Subcutaneous adipose tissue (tissue), 4 donors: ENCODE data around the gene SUSD4. TPM values are rescaled to one million over a fixed set of nuclear protein-coding genes. Genes with fewer than 3 reads are reported as not detected.

Experiments
- total RNA-seq, 4 donors: library from RNA; depleted of rRNA; stranded (reverse); fragments of >200 nt; gene quantifications; one replicate each; pipeline ENCODE4 v1.1.0, GENCODE V29; 2016
- TF ChIP-seq, protein P1 (sequence below): fragments of 450-650 bp; IDR thresholded peaks from one replicate; pipeline ENCODE4 v1.5.1; 2016; ENCODE audit warnings: low read depth, mild to moderate bottlenecking, control low read depth, antibody characterized with exemption, moderate library complexity

Gene SUSD4
- total RNA-seq, 4 donors from 2014 or later: 0.33 TPM; not detected in 3

DNA sequence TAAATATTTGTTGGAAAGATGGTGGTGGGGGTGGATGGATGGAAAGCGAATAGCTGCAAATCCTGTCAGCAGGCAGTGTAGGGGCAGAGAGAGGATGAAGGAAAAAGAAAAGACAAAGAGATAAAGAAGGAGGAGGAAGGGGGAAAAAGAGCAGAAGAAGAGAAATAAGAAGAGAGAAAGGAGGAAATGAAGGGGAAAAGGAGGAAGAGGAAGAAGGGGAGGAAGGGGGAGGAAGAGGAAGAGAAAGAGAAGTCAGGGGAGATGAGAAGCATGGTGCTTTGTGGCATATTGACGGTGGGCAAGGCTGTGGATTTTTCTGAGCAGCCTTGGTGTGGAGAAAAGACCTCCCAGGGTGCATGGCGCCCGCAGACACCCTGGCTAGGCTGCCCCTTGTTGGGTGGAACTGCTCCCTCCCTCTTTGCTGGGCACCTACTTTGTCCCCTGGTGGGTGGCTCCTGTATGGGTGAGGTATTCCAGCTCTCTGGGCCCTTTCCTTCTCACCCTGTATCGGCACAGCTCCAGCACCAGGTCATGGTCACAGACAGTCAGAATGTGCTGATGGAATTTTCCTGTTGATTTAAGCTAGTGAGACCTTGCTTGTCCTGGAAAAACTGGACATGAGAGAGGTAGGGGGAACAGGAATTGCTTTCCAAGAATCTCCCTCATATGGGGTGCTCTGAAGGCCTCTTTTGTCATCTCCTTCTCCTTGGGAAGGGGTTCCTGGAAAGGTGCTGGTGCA lies 175.2 kb downstream of the SUSD4 start:
- TF ChIP-seq, protein P1, sequence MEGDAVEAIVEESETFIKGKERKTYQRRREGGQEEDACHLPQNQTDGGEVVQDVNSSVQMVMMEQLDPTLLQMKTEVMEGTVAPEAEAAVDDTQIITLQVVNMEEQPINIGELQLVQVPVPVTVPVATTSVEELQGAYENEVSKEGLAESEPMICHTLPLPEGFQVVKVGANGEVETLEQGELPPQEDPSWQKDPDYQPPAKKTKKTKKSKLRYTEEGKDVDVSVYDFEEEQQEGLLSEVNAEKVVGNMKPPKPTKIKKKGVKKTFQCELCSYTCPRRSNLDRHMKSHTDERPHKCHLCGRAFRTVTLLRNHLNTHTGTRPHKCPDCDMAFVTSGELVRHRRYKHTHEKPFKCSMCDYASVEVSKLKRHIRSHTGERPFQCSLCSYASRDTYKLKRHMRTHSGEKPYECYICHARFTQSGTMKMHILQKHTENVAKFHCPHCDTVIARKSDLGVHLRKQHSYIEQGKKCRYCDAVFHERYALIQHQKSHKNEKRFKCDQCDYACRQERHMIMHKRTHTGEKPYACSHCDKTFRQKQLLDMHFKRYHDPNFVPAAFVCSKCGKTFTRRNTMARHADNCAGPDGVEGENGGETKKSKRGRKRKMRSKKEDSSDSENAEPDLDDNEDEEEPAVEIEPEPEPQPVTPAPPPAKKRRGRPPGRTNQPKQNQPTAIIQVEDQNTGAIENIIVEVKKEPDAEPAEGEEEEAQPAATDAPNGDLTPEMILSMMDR: no peak

DNA sequence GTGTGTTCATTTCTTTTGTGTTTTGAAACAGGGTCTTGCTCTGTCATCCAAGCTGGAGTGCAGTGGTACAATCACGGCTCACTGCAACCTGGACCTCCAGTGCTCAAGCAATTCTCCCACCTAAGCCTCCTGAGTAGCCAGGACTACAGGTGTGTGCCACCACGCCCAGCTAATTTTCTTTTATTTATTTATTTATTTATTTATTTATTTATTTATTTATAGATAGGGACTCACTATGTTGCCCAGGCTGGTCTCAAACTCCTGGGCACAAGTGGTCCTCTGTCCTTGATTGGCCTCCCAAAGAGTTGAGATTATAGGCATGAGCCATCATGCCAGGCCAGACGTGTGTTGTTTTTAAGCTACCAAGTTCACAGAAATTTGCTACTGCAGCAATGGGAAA lies 177.2 kb downstream of the SUSD4 start:
- TF ChIP-seq, protein P1: no peak

GRCh38 chr1:223183268-223183862 lies 180.6 kb downstream of the SUSD4 start:
- TF ChIP-seq, protein P1: no peak

GRCh38 chr1:223180731-223181321 lies 183.2 kb downstream of the SUSD4 start:
- TF ChIP-seq, protein P1: no peak

- TF ChIP-seq, protein P1: no peak
Measured at GRCh38 chr1:223179786-223180185, 184.2 kb downstream of the SUSD4 start.

DNA sequence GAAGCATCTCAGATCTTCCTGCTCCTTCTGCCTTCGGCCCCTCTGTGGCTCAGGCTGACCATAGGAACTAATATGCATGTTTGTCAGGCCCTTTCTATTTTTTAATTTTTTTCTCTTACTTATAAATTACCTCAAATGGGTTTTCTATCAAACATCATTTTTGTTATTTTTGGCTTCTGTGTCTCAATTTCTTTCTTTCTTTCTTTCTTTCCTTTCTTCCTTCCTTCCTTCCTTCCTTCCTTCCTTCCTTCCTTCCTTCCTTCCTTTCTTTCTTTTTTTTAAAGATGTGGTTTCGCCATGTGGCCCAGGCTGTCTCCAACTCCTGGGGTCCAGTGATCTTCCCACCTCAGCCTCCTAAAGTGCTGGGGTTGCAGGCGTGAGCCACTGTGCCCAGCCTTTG lies 184.7 kb downstream of the SUSD4 start:
- TF ChIP-seq, protein P1: no peak

DNA sequence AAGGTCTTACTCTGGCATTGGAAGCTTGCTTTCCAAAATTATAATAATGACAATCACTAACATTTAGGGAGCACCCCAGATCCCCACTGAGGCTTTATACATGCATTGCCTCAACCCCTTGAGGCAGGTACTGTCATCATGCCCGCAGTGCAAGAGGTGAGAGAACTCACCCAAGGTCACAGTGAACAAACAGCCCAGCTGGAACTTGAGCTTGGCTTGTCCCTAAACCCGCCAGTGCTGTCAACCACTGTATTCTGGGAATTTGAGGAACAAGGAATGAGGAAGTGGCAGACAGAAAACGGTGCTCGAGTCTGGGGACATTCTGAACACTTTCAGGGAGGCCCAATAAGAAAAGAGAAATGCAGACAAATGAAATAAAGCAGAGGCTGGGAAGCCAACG lies 186.3 kb downstream of the SUSD4 start:
- TF ChIP-seq, protein P1: no peak
